Activated CD4-positive, CD25-positive, alpha-beta regulatory T cell treated with anti-CD3 and anti-CD28 coated beads, Interleukin-2, amount 50 U/mL, for 24 hours (primary cell): ENCODE results near the gene PRM2.

Experiments
- ATAC-seq, 2 donors: fragments of 150-1000 bp; cut with Tn5 transposase; one replicate each; pipeline ENCODE4 v1.10.0; 2021; ENCODE audit warnings: mild to moderate bottlenecking in 1 of 2, moderate library complexity in 1 of 2

The PRM2 gene

GRCh38 chr16:11259655-11260595 is 16.4 kb downstream of the PRM2 start:
- ATAC-seq: no peak

GRCh38 chr16:11258553-11259492 is 17.5 kb downstream of the PRM2 start:
- ATAC-seq: peak in 1 of 2 donors; percentile 10

DNA sequence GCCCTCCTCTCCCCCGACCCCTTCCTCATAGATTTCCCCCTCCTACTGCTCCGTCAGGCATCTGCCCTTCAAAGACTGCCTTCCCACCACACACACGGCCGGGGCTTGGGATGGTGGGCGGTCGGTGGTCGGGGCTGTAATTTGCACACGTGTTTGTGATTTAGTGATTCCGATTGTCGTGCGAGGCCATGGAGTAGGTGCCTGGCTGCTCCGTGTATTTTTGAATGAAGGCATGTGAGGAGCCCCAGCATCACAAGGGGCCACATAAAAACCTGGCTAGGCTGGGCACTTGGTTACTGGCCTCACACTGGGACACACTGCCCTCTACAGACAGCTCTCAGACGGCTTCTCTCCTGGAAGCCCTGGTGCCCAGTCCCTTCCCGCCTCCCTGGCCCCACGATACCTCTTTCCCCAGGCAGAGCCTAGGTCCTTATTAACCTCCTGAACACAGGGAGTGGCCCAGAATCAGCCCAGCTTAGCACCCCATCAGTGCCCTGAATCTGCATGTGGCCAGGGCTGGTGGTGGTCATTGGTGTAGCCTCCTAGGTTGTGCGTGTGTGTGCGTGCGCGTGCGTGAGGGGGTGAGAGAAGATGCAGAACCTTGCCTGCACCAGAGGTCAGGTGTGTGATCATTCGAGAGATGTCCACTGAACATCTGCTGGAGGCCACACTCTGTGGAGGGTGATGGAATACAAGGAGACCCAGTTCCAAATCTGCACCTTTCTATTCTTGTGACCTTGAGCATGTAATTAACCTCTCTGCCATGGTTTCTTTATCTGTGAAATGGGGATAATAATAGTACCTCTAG is 18.9 kb downstream of the PRM2 start:
- ATAC-seq: no peak

- ATAC-seq: no peak
Observed at GRCh38 chr16:11256661-11257130, 19.6 kb downstream of the PRM2 start.

DNA sequence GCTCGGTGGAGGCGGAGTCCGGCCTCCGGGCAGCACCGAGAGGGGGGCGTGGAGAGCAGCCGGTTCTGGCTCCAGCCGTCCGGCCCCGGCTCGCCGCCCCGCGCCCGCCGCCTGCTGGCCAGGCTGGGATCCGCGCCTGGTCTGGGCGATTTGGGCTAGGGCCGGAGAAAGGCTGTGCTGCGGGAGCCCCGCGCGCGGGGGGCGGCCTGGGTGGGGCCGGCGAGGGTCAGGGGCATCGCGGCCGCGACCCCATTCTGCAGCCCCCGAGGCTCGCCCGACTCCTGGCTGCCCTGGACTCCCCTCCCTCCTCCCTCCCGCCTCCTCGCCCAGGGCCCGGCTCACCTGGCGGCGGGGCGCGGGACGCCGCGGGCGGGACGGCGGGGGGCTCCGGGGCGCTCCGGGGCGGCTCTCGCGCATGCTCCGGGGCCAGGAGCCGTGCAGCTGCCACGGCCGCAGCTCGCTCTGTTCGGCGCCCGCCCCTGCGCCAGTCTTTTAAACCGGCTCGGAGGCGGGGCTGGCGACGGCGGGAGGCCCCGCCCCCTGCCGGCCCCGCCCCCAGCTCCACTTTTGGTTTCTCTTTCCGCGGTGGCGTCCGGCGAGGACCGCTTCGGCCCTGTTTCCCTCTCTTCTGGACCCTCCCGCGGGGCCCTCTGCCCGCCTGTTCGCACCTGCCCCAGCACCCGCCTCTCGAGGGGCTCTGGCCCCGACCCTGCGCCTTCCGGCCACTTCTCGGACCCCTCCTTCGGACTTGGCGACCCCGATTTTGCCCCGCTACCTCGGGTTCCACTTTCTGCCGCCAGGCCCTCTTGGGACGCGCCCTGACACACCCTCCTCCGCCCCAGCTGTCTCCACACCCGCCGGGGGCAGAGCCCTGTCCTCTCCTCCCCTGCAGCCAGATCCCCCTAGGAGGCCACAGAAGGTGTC is 20.3 kb downstream of the PRM2 start, which contains the start of gene SOCS1:
Gene SOCS1 (minus strand): TSS at position 468 of the 924 bp plus-strand sequence. CDS start 726 bp downstream, outside the sequence.
- peak; percentile 53 to 57 for ATAC-seq

DNA sequence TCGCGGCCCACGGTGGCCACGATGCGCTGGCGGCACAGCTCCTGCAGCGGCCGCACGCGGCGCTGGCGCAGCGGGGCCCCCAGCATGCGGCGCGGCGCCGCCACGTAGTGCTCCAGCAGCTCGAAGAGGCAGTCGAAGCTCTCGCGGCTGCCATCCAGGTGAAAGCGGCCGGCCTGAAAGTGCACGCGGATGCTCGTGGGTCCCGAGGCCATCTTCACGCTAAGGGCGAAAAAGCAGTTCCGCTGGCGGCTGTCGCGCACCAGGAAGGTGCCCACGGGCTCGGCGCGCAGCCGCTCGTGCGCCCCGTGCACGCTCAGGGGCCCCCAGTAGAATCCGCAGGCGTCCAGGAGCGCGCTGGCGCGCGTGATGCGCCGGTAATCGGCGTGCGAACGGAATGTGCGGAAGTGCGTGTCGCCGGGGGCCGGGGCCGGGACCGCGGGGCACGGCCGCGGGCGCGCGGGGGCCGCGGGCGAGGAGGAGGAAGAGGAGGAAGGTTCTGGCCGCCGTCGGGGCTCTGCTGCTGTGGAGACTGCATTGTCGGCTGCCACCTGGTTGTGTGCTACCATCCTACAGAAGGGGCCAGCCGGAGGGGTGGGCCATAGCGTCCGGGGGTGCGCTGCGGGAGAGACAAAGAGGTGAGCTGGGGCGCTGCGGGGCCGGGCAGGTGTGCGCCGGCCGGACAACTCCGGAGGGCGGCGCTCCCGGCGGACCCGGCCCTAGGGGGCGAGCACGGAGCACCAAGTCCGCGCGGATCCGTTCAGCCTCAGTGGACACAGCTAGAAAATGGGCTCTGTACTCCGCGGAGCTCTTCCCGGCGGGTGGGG is 21.2 kb downstream of the PRM2 start:
- ATAC-seq: peak; percentile 1

GRCh38 chr16:11253995-11254912 is 22.0 kb downstream of the PRM2 start:
- no peak for ATAC-seq

- ATAC-seq: peak; percentile 20 to 24
Observed at GRCh38 chr16:11253009-11253994, 23.0 kb downstream of the PRM2 start.

DNA sequence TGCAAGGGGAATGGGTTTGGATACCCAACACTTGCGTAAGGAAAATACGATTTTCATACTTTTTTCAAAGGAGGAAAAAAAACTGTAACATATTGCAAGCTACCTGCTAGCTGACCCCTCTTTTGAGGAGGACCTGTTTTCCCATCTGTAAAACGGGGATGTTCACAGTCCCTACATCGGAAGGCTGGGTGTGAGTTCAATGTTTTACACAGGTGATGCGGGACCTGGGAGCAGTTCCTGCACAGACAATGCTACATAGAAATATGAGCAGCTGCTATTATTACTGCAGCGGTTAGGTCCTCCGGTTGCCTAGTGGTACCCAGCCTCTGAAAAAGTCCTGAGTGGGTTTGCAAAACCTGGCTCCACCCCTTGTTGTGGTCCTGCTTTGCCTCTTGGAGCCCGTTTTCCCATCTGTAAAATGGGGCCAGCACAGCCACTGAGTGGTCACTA is 23.8 kb downstream of the PRM2 start:
- no peak for ATAC-seq

DNA sequence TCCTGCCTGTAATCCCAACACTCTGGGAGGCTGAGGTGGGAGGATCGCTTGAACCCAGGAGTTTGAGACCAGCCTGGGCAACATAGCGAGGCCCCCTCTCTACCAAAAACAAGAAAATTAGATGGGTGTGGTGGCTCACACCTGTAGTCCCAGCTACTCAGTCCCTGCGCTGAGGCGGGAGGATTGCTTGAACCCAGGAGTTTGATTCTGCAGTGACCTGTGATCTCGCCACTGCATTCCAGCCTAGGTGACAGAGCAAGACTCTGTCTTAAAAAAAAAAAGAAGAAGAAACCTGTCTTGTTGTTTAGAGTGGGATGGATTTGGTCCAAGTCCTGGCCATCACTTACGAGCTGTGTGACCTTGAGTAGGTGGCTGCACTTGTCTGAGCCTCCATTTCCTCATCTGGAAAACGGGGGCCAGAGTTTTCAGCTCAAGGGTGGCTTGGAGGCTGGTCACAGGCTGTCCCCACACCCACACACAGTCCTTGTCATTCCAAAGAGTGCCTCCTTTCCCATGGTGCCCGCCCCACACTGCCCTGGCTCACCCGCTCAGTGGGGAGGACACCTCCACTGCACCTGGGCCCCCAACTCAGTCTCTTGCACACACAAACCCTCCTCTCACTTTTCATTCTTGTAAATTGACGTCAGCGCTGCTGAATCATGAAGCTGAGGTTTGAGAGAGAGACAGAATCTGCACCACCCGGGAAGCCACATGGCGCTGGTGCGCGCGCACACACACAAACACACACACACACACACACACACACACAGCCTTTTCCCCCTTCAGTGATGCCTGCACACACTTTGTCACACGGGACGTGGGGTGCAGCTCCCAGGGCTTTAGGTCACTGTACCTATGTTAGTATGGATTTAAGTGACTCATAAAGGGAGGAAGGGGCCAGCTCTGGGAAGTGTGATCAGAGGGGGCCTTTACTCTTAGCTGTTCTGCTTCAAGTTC is 24.5 kb downstream of the PRM2 start:
- peak; percentile 32 to 36 for ATAC-seq

DNA sequence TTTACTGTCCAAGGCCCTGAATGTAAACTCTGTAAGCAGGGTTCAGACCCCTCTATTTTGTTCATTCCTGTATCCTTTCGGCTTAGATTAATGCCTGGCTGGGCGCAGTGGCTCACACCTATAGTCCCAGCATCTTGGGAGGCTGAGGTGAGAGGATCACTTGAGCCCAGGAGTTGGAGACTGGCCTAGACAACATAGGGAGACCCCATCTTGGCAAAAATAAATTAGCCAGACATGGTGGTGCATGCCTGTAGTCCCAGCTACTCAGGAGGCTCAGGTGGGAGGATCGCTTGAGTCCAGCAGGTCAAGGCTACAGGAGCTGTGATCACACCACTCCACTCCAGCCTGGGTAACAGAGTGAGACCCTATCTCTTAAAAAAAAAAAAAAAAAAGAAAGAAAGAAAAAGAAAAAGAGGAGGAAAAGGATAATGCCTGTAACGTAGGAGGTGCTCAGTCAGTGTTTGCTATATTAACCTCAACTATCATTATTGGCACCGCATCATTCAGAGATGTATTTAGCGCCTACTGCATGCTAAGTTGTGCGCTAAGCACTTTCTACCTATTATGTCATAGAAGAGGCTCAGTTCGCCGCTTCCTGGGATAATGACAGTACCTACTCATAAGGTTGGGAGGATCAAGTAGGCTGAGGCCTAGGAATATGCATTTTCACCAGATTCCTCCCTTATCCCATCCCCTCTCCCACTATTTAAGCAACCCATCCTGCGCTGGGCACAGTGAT is 25.3 kb downstream of the PRM2 start:
- no peak for ATAC-seq

GRCh38 chr16:11250091-11250785 is 26.0 kb downstream of the PRM2 start:
- no peak for ATAC-seq

DNA sequence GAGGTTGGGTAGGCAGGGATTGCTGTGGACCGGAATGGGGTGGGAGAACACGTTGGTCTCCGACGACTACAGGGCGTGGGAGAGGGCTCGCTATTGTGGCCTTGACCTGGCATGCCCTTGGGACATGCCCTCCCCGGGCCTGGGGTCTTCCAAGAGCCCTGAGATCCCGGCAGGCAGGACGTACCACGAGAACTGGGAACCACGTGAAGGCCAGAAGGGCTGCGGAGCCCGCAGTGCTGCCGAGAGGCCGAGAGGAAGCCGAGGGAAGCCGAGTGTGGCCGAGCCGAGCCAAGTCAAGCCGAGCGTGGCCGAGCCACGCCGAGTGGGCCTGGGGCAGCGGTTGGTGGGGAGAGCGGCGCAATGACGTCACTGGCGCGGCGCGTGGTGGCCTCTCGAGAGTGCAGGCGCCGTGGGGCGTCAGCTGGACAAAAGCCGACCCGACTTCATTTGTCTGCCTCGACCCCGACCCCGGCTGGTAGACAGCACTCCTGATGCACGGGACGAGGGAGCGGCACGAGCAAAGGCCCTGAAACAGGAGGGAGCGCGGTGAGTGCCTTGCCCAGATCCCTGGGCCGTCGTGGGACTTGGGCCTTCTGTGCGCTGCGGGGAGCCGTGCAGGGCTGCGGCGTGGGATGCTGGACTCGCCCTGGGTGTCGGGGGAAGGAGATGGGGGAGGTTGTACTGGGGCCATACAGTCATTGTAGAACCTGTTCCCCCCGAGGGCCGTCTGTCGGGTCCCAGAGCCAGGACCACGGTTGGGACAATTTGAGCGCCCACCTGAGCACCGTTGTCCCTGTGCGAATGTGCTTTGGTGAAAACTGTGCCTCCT is 26.8 kb downstream of the PRM2 start:
- ATAC-seq: no peak

GRCh38 chr16:11248133-11248532 is 28.1 kb downstream of the PRM2 start:
- ATAC-seq: peak; percentile 55
